GM23338 (cell line): ENCODE measurements around the gene SPC24. TPM values are rescaled to one million over a fixed set of nuclear protein-coding genes. Genes with fewer than 3 reads are reported as not detected.

Experiments
- ATAC-seq: fragments of 200-7000 bp; cut with Tn5 transposase; 3 replicates; pipeline ENCODE4 v1.9.1; 2020
- DNase-seq: peaks from one replicate; pipeline ENCODE4 v3.0.0-alpha.2; 2015; ENCODE audit warnings: low spot score
- H2AFZ ChIP-seq: fragments of 200-600 bp; sonication (generic); 2 replicates; pipeline ENCODE4 v1.8.0; 2016; ENCODE audit warnings: antibody characterized with exemption, mild to moderate bottlenecking, moderate library complexity
- H3F3A ChIP-seq: fragments of 200-600 bp; sonication (generic); replicated peaks from 2 replicates; pipeline ENCODE4 v1.8.0; 2017; ENCODE audit warnings: antibody characterized with exemption, mixed run types, low read depth
- H3K27ac ChIP-seq: fragments of 200-600 bp; sonication (generic); 2 replicates; pipeline ENCODE4 v1.6.1; 2016; ENCODE audit warnings: low read depth
- H3K27me3 ChIP-seq: fragments of 200-600 bp; sonication (generic); 2 replicates; pipeline ENCODE4 v1.8.0; 2016; ENCODE audit warnings: mild to moderate bottlenecking, mixed run types, moderate library complexity; ENCODE audit not compliant: insufficient read depth
- H3K36me3 ChIP-seq: fragments of 200-600 bp; sonication (generic); 2 replicates; pipeline ENCODE4 v1.8.0; 2016; ENCODE audit warnings: mild to moderate bottlenecking; ENCODE audit not compliant: insufficient read depth
- H3K4me1 ChIP-seq: fragments of 200-600 bp; sonication (generic); 2 replicates; pipeline ENCODE4 v1.8.0; 2016; ENCODE audit warnings: mild to moderate bottlenecking, moderate library complexity; ENCODE audit not compliant: insufficient read depth
- H3K4me2 ChIP-seq: fragments of 200-600 bp; sonication (generic); 2 replicates; pipeline ENCODE4 v1.7.1; 2017; ENCODE audit warnings: mixed run types
- H3K4me3 ChIP-seq: fragments of 200-600 bp; sonication (generic); 2 replicates; pipeline ENCODE4 v1.6.1; 2016; ENCODE audit warnings: mixed run types
- H3K79me2 ChIP-seq: fragments of 200-600 bp; sonication (generic); replicated peaks from 2 replicates; pipeline ENCODE4 v1.8.0; 2017; ENCODE audit warnings: mild to moderate bottlenecking; ENCODE audit not compliant: insufficient read depth
- H3K9me2 ChIP-seq: fragments of 200-600 bp; sonication (generic); 2 replicates; pipeline ENCODE4 v1.8.0; 2017; ENCODE audit not compliant: insufficient read depth
- H4K20me1 ChIP-seq: fragments of 200-600 bp; sonication (generic); replicated peaks from 2 replicates; pipeline ENCODE4 v1.8.0; 2017; ENCODE audit warnings: mild to moderate bottlenecking; ENCODE audit not compliant: insufficient read depth
- H3K27ac Mint-ChIP-seq: 2 replicates; pipeline ENCODE4 v1.8.0; 2020; ENCODE audit warnings: inconsistent platforms, mild to moderate bottlenecking, moderate library complexity, mixed read lengths
- H3K27me3 Mint-ChIP-seq: 3 replicates; pipeline ENCODE4 v1.8.0; 2022; ENCODE audit warnings: low read depth, mild to moderate bottlenecking, moderate library complexity, mixed read lengths, inconsistent platforms; ENCODE audit not compliant: insufficient read depth, poor library complexity
- H3K36me3 Mint-ChIP-seq: 3 replicates; pipeline ENCODE4 v1.8.0; 2021; ENCODE audit warnings: low read depth, mild to moderate bottlenecking, inconsistent platforms, moderate library complexity, mixed read lengths
- H3K4me1 Mint-ChIP-seq: 3 replicates; pipeline ENCODE4 v1.8.0; 2020; ENCODE audit warnings: mild to moderate bottlenecking, inconsistent platforms, mixed read lengths
- H3K4me3 Mint-ChIP-seq: 3 replicates; pipeline ENCODE4 v1.8.0; 2021; ENCODE audit warnings: moderate library complexity, mild to moderate bottlenecking, inconsistent platforms, mixed read lengths
- H3K9me3 Mint-ChIP-seq: 3 replicates; pipeline ENCODE4 v1.8.0; 2020; ENCODE audit warnings: moderate library complexity, mild to moderate bottlenecking, inconsistent platforms, mixed read lengths
- CREB1 ChIP-seq: fragments of 250-450 bp; sonication (Bioruptor Pico); IDR thresholded peaks from 2 replicates; pipeline ENCODE4 v1.5.0; 2020; ENCODE audit warnings: low read depth, mild to moderate bottlenecking, moderate library complexity
- ZNF331 ChIP-seq: fragments of 250-450 bp; sonication (Bioruptor Pico); IDR thresholded peaks from 2 replicates; pipeline ENCODE4 v1.5.0; 2020; ENCODE audit warnings: low read depth, mild to moderate bottlenecking, moderate library complexity
- polyA plus RNA-seq: library from polyadenylated mRNA; unstranded; fragments of >200 nt; fragmentation: Nextera tagmentation; extraction: Ambion mirVana; gene quantifications from 2 replicates; pipeline ENCODE4 v1.2.1, GENCODE V29; 2016
- total RNA-seq: library from RNA; depleted of rRNA; stranded (reverse); fragments of >200 nt; shearing (Covaris generic); gene quantifications from 2 replicates; pipeline ENCODE4 v1.2.3, GENCODE V29; 2014
- TF ChIP-seq, protein P1 (sequence below): IDR thresholded peaks from one replicate; pipeline ENCODE4 v1.6.1; 2018; ENCODE audit warnings: antibody characterized with exemption; ENCODE audit not compliant: unreplicated experiment
- TF ChIP-seq, protein P2 (sequence below): IDR thresholded peaks from 2 replicates; pipeline ENCODE4 v1.6.1; 2016; ENCODE audit warnings: antibody characterized with exemption

The SPC24 gene
- total and polyA plus RNA-seq, 2 experiments from 2014 or later, result 38.7 to 40.6 TPM

DNA sequence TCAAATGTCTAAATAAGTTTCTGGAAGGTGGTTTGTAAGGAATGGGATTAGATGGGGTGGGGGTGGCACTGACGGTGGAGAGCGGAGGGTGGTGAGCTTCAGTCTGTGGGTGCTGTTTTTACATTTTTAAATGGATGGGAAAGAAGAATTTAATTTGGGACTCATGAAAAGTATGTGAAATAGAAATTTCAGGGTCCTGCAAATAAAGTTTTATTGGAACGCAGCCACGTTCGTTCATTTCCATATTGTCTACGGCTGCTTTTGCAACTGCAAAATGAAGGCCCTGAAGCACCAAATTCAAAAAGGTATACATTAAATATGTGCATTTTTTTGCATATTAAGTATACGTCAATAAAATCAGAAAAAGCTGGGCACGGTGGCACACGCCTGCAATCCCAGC is 31.9 kb upstream of the SPC24 start (continued):
- TF ChIP-seq, protein P1, sequence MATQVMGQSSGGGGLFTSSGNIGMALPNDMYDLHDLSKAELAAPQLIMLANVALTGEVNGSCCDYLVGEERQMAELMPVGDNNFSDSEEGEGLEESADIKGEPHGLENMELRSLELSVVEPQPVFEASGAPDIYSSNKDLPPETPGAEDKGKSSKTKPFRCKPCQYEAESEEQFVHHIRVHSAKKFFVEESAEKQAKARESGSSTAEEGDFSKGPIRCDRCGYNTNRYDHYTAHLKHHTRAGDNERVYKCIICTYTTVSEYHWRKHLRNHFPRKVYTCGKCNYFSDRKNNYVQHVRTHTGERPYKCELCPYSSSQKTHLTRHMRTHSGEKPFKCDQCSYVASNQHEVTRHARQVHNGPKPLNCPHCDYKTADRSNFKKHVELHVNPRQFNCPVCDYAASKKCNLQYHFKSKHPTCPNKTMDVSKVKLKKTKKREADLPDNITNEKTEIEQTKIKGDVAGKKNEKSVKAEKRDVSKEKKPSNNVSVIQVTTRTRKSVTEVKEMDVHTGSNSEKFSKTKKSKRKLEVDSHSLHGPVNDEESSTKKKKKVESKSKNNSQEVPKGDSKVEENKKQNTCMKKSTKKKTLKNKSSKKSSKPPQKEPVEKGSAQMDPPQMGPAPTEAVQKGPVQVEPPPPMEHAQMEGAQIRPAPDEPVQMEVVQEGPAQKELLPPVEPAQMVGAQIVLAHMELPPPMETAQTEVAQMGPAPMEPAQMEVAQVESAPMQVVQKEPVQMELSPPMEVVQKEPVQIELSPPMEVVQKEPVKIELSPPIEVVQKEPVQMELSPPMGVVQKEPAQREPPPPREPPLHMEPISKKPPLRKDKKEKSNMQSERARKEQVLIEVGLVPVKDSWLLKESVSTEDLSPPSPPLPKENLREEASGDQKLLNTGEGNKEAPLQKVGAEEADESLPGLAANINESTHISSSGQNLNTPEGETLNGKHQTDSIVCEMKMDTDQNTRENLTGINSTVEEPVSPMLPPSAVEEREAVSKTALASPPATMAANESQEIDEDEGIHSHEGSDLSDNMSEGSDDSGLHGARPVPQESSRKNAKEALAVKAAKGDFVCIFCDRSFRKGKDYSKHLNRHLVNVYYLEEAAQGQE, result no peak

DNA sequence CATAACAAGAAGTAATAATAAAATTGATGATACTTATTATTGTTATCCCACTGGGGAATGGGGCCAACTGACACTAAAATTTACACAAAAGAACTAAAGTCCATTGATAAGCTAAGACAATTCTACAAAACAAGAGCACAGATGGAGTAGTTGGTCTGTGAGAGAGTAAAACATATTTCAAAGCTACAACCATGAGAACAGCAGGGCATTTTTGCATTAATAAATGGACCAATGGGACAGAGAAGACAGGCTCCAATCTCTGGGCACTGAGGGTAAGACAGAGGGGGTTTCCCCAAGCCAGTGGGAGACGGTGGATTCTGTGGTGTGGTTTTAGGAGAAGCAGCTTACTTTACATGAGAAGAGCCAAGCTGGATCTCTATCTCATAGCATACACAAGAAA is 27.4 kb upstream of the SPC24 start:
- H4K20me1 ChIP-seq, result no peaks in the 10 kb centered on the region; the same call in 1 of the 2 replicates
- ATAC-seq (peak; percentile 23; the same call in 1 of the 3 replicates), DNase-seq (no peak)
- H3K27me3 ChIP-seq, result no peaks in the 10 kb centered on the region
- no peaks in the 10 kb centered on the region for H3K9me3 Mint-ChIP-seq
- H3K36me3 Mint-ChIP-seq, result peaks cover 10% of the 10 kb centered on the region
- H3F3A ChIP-seq, result 0 out of 2 replicates have a peak, but pooled peaks cover 3% of the 10 kb centered on the region
- H3K27me3 Mint-ChIP-seq, result peaks cover 8% of the 10 kb centered on the region
- no peaks in the 10 kb centered on the region; the same call in 1 of the 2 replicates for H3K4me1 ChIP-seq
- no peaks in the 10 kb centered on the region for H3K4me1 Mint-ChIP-seq
- no peak overlapping the region for H3K27ac ChIP-seq
- no peaks in the 10 kb centered on the region for H3K36me3 ChIP-seq
- no peak overlapping the region for H3K4me3 ChIP-seq
- no peak overlapping the region for H3K27ac Mint-ChIP-seq
- no peak overlapping the region for H2AFZ ChIP-seq
- H3K4me3 Mint-ChIP-seq, result no peak overlapping the region
- H3K79me2 ChIP-seq, result no peaks in the 10 kb centered on the region
- TF ChIP-seq, protein P2, sequence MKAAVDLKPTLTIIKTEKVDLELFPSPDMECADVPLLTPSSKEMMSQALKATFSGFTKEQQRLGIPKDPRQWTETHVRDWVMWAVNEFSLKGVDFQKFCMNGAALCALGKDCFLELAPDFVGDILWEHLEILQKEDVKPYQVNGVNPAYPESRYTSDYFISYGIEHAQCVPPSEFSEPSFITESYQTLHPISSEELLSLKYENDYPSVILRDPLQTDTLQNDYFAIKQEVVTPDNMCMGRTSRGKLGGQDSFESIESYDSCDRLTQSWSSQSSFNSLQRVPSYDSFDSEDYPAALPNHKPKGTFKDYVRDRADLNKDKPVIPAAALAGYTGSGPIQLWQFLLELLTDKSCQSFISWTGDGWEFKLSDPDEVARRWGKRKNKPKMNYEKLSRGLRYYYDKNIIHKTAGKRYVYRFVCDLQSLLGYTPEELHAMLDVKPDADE, result no peak
- TF ChIP-seq CREB1 (no peak), ZNF331 (CRISPR knock-in tag) (no peak)
- H3K4me2 ChIP-seq, result no peak overlapping the region
- no peaks in the 10 kb centered on the region for H3K9me2 ChIP-seq

DNA sequence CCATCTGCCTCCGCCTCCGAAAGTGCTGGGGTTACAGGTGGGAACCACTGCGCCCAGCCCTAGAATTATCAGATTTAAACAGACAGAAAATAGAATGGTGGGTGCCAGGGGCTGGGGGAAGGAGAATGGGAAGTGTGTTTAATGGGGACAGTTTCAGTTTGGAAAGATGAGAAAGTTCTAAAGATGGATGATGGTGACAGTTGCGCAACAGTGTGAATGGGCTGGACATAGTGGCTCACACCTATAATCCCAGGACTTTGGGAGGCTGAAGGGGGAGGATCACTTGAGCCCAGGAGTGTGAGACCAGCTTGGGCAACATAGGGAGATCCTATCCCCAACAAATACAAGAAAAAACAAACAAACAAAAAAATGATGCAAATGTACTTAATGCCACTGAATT is 25.9 kb upstream of the SPC24 start:
- H3K27ac Mint-ChIP-seq, result no peak overlapping the region
- DNase-seq, result no peak
- TF ChIP-seq, protein P1, result no peak
- no peak for TF ChIP-seq CREB1

More for the DNA sequence above, 25.9 kb upstream of the SPC24 start:
- H3K27me3 Mint-ChIP-seq, result peaks cover 5% of the 10 kb centered on the region
- H3K36me3 Mint-ChIP-seq, result peaks cover 16% of the 10 kb centered on the region
- no peaks in the 10 kb centered on the region; the same call in 1 of the 2 replicates for H4K20me1 ChIP-seq
- no peaks in the 10 kb centered on the region for H3K4me1 Mint-ChIP-seq
- 0 out of 2 replicates have a peak, but pooled peaks cover 3% of the 10 kb centered on the region for H3F3A ChIP-seq
- no peaks in the 10 kb centered on the region for H3K79me2 ChIP-seq
- H2AFZ ChIP-seq, result no peak overlapping the region
- H3K27ac ChIP-seq, result no peak overlapping the region
- no peak overlapping the region for H3K4me2 ChIP-seq
- no peak overlapping the region for H3K4me3 Mint-ChIP-seq
- no peak for ATAC-seq
- H3K27me3 ChIP-seq, result no peaks in the 10 kb centered on the region
- no peaks in the 10 kb centered on the region for H3K9me3 Mint-ChIP-seq
- no peaks in the 10 kb centered on the region; the same call in 1 of the 2 replicates for H3K4me1 ChIP-seq
- H3K36me3 ChIP-seq, result no peaks in the 10 kb centered on the region
- H3K9me2 ChIP-seq, result no peaks in the 10 kb centered on the region
- H3K4me3 ChIP-seq, result no peak overlapping the region
